HUES48 (cell line): ENCODE data around the gene SLC23A3.

Source experiments
- H3K27ac ChIP-seq: one replicate; pipeline ENCODE4 v1.7.0; 2013; ENCODE audit warnings: low read depth, low read length, inconsistent platforms
- H3K27me3 ChIP-seq: 2 replicates; pipeline ENCODE4 v1.6.1; 2013; ENCODE audit warnings: mild to moderate bottlenecking, low read length; ENCODE audit not compliant: control insufficient read depth, insufficient read depth
- H3K36me3 ChIP-seq: 2 replicates; pipeline ENCODE4 v1.6.1; 2013; ENCODE audit warnings: low read length; ENCODE audit not compliant: control insufficient read depth, insufficient read depth
- H3K4me1 ChIP-seq: 2 replicates; pipeline ENCODE4 v1.6.1; 2013; ENCODE audit warnings: mild to moderate bottlenecking, low read length; ENCODE audit not compliant: control insufficient read depth, insufficient read depth
- H3K4me3 ChIP-seq: 2 replicates; pipeline ENCODE4 v1.5.1; 2013; ENCODE audit warnings: mild to moderate bottlenecking, low read depth, low read length
- H3K9ac ChIP-seq: 2 replicates; pipeline ENCODE4 v1.6.1; 2013; ENCODE audit warnings: mild to moderate bottlenecking, low read depth, low read length, moderate library complexity
- H3K9me3 ChIP-seq: 2 replicates; pipeline ENCODE4 v1.6.1; 2013; ENCODE audit warnings: low read length; ENCODE audit not compliant: control insufficient read depth, insufficient read depth

The SLC23A3 gene, protein sequence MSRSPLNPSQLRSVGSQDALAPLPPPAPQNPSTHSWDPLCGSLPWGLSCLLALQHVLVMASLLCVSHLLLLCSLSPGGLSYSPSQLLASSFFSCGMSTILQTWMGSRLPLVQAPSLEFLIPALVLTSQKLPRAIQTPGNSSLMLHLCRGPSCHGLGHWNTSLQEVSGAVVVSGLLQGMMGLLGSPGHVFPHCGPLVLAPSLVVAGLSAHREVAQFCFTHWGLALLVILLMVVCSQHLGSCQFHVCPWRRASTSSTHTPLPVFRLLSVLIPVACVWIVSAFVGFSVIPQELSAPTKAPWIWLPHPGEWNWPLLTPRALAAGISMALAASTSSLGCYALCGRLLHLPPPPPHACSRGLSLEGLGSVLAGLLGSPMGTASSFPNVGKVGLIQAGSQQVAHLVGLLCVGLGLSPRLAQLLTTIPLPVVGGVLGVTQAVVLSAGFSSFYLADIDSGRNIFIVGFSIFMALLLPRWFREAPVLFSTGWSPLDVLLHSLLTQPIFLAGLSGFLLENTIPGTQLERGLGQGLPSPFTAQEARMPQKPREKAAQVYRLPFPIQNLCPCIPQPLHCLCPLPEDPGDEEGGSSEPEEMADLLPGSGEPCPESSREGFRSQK

DNA sequence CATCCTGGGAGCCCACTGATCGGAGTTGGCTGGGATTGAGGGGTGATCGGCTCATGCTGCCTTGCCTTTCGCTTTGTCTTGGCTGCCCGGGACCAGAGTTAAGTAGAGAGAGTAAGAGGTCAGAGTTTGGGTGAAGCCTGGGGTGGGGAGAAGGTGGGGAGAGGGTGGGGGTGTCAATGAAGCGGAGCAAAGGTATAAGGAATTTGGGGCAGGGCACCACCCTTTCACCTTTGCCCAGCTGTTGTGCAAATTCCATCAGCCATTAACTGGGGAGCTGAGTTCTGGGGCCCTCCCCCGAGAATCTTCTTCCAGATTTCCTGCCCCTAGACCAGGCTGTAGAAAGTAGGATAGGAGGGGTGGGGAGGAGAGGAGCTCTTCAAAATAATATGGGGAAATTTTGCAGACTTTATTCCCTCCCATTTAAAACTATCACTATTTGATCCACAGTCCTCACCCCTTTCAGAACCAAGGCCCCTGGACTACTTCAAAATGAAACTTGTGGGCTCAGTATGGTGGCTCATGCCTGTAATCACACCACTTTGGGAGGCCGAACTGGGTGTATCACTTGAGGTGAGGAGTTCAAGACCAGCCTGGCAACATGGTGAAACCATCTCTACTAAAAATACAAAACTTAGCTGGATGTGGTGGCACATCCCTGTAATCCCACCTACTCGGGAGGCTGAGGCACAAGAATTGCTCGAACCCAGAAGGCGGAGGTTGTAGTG lies at the start of gene SLC23A3:
Gene SLC23A3, minus strand, starts transcription at position 100 of the 725 bp plus-strand sequence. Its CDS starts 45 bp downstream, at position 55.
- no peak within 1 kb of the TSS for H3K9ac ChIP-seq
- no peak within 1 kb of the TSS for H3K4me3 ChIP-seq
- no peaks in the 10 kb centered on the region for H3K27me3 ChIP-seq
- no peak within 1 kb of the TSS for H3K27ac ChIP-seq
- H3K9me3 ChIP-seq: no peaks in the 10 kb centered on the region
- H3K4me1 ChIP-seq: no peaks in the 10 kb centered on the region; the same call in 1 of the 2 replicates
- peaks cover 22% of the 10 kb centered on the region for H3K36me3 ChIP-seq

DNA sequence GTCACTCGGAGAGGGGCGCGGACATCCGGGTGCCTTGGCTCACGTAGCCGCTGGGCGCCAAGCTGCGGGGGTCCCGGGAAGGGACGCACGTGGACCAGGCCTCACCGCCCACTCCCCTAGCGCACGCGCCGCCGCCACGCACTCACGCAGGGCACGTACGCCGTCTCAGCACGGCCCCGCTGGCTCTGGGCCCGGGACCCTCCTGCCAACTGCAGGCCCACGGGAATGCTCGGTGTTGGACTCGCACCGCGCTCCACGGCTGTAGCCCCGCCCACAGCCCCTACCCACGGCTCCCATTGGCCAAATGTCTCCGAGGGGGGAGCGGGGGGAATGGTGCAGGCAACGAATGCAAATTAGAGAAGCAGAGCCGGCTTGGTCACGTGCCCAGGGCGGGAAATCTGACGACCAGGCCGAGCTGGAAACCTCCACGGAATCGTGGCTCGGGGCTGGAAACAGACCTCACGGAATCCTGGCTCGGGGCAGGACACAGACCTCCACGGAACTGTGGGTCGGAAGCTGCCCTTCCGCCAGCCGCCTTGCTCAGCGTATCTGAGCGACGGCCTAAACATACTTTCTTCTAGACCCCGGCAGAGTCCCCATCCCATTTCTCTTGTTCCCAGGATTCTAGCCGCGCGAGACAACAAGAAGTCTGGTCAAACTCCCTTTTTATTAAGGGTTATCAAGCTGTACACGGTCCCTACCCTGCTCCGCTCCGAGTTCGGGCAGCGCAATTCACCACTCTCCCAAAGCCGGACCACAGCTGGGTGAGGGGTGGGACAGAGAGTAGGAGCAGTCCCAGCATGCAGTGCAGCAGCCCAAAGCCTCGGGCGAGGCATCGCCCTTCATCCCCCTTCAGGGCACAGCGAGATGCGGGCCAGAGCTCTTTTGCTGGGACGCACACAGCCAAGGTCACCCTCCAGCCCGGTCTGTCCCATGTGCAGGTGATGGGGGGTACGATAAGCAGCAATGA lies 49.2 kb upstream of the SLC23A3 start, which contains the start of gene ABCB6:
Gene ABCB6, minus strand, starts transcription at position 227 of the 970 bp plus-strand sequence. CDS start 285 bp downstream, outside the sequence.
- H3K27ac ChIP-seq: peak within 1 kb of the TSS; percentile 74
- peak within 1 kb of the TSS; percentile 74 for H3K4me3 ChIP-seq
- H3K4me1 ChIP-seq: peaks cover 4% of the 10 kb centered on the region; the same call in 1 of the 2 replicates
- no peaks in the 10 kb centered on the region for H3K27me3 ChIP-seq
- peak within 1 kb of the TSS; percentile 83 for H3K9ac ChIP-seq
- peaks cover 53% of the 10 kb centered on the region for H3K36me3 ChIP-seq
- no peaks in the 10 kb centered on the region for H3K9me3 ChIP-seq

DNA sequence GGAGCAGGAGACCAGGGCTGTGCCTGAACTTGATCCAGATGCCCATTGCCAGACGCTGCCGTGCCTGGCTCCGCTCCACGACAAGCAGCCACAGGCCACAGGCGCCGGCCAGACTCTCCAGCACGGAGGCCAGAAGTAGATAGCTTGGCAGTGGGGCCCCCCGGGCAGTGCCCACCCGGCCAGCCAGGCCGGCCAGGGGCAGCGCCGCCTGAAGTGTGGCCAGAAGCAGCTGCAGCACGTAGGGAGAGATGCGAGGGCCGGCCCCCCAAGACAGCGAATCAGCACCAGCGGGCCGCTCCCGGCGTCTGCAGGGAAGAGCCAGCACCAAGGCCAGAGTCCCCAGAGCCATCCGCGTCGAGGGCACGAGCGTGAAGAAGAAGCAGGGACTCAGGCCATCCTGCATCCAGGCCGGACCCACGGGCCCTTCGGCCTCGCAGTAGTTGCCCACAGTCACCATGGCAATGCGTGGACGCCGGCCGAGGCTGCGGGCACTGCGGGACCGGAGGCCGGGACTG lies 48.4 kb upstream of the SLC23A3 start:
- Histone ChIP-seq H3K27me3 (no peaks in the 10 kb centered on the region), H3K4me1 (peaks cover 4% of the 10 kb centered on the region; the same call in 1 of the 2 replicates), H3K9ac (peak overlapping the region; percentile 83), H3K9me3 (no peaks in the 10 kb centered on the region), H3K27ac (peak overlapping the region; percentile 74), H3K4me3 (peak overlapping the region; percentile 74), H3K36me3 (peaks cover 52% of the 10 kb centered on the region)

DNA sequence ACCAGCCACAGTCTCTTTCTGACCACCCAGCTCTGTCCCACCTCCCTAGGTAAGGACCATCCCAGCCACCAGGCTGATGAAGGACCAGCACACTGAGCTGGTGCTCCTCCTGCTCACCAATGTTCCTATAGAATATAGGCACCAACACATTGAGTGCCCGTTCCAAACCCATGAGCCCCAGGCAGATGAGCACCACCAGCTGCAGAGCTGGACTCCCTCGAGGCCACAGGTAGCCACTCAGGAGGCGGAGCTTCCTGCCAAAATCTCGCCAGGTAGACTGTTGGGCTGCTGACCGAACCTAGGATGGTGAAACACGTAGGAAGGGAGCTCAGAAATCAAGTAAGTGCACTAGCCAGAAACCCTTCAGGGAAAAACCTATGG lies 46.7 kb upstream of the SLC23A3 start:
- Histone ChIP-seq H3K4me3 (no peak overlapping the region), H3K4me1 (peaks cover 4% of the 10 kb centered on the region; the same call in 1 of the 2 replicates), H3K9me3 (no peaks in the 10 kb centered on the region), H3K9ac (no peak overlapping the region), H3K27me3 (no peaks in the 10 kb centered on the region), H3K36me3 (peaks cover 51% of the 10 kb centered on the region), H3K27ac (no peak overlapping the region)

DNA sequence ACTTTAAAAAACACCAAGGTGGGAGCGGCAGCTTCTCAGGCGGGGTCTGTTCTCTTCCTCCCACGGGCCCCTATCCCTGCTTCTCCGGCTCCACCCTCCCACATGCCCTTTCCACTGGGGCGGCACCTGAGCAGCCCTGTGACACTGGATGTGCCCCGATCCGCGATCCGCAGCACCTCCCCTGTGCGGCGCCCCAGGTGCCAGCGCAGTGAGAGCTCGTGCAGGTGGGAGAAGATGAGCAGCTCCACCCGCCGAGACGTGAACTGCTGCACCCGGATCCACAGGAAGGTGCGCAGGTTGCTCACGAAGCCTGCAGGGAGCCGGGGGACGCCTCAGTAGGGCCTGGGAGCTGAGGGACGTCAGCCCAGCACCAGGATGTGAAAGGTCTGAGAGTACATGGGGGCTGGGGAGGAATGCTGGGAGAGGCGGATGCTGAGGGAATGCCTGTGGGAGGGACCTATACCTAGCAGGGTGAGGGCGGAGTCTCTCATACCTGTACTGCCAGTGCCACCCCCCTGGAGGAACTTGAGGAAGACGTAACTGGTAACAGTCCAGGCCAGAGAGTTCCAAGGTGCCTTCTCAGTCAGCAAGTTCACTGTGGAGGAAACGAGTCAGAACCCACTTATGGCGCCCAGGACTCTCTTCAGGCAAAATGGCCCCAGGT lies 46.2 kb upstream of the SLC23A3 start:
- no peak overlapping the region for H3K9ac ChIP-seq
- no peak overlapping the region for H3K27ac ChIP-seq
- no peak overlapping the region for H3K4me3 ChIP-seq
- peaks cover 49% of the 10 kb centered on the region for H3K36me3 ChIP-seq
- no peaks in the 10 kb centered on the region for H3K27me3 ChIP-seq
- no peaks in the 10 kb centered on the region for H3K9me3 ChIP-seq
- H3K4me1 ChIP-seq: peaks cover 4% of the 10 kb centered on the region; the same call in 1 of the 2 replicates

DNA sequence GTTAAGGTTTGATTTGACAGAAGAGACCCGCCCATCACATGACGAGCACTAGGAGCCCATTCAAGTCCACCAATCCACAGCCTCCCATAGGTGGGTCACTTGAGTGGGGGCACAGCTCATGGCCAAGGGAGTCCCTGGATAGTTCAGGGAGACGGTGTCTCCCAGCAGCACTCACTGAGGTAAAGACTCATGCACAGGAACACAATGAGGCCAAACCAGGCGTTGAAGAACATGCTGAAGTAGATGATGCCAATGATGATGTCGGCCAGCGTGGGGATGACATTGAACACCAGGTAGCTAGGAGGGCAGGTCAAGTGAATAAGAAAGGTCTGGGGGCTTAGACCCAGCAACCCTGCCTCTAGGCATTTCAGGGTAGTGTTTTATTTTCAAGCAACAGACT lies 45.0 kb upstream of the SLC23A3 start:
- peaks cover 4% of the 10 kb centered on the region; the same call in 1 of the 2 replicates for H3K4me1 ChIP-seq
- H3K27me3 ChIP-seq: no peaks in the 10 kb centered on the region
- H3K36me3 ChIP-seq: peaks cover 52% of the 10 kb centered on the region
- H3K9me3 ChIP-seq: no peaks in the 10 kb centered on the region
- no peak overlapping the region for H3K27ac ChIP-seq
- H3K9ac ChIP-seq: no peak overlapping the region
- H3K4me3 ChIP-seq: no peak overlapping the region

DNA sequence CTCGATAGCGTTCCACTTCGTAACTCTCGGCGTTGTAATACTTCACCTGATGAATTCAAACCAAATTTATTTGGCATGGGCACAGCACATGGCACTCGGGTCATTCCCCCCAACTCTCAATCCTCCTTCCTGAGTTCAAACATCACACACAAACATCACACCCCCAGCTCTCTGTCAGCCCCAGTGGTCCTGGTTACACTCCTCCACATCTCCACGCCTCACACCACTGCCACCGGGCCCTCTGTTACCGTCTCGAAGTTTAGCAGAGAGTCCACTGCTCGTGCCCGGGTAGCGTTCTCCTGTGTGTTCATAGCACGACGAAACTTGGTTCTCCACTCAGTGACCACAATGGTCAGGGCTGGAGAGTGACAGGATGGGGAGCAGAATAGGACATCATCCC lies 44.3 kb upstream of the SLC23A3 start:
- H3K4me1 ChIP-seq: peaks cover 2% of the 10 kb centered on the region; the same call in 1 of the 2 replicates
- no peak overlapping the region for H3K4me3 ChIP-seq
- peaks cover 58% of the 10 kb centered on the region for H3K36me3 ChIP-seq
- no peaks in the 10 kb centered on the region for H3K9me3 ChIP-seq
- H3K9ac ChIP-seq: no peak overlapping the region
- no peaks in the 10 kb centered on the region for H3K27me3 ChIP-seq
- no peak overlapping the region for H3K27ac ChIP-seq

DNA sequence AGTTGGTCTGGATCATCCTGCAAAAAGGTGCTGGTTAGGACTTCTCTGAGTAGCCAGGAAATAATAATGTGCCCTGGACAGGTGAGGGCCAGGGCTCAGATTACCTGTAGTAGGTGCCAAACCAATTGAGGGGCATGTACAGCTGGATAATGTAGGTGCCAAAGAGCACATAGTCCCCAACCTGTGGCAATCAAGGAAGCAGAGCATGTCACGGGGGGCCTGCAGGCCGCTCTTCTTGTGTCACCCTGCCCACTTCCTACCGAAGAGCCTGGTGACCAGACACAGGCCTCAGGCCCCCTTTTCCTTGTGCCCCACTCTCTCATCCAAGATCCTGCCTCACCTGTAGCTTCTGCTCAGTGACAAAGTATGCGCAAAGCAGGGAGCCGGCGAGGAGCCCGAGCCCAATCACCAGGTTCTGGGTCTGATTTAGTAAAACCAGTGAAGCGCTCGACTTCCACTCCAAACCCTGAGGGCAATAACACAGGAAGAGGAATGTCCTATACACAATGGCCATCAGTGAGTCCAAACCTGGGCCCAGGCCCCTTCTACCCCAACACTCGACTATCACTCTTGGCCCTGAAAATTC lies 43.8 kb upstream of the SLC23A3 start:
- Histone ChIP-seq H3K4me3 (no peak overlapping the region), H3K27me3 (no peaks in the 10 kb centered on the region), H3K9ac (no peak overlapping the region), H3K27ac (no peak overlapping the region), H3K36me3 (peaks cover 64% of the 10 kb centered on the region), H3K4me1 (no peaks in the 10 kb centered on the region), H3K9me3 (no peaks in the 10 kb centered on the region)

DNA sequence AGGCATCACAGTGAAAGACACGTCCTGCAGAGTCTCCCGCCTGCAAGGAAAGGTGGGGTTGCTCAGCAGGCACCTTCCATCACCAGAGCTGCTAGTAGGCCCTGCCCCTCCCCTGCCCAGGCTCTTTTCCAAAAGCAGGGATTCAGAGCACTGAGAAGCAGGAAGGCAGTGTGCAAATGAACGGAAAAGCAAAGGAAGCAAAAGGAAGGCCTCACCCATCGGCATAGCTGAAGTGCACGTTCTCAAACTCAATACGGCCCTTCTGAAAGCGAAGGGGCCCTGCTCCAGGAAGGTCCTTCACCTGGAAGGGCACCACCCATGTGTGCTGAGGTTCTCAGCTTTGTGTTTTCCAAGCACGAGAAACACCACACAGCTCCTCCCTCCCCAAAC lies 43.2 kb upstream of the SLC23A3 start:
- no peak overlapping the region for H3K9ac ChIP-seq
- no peak overlapping the region for H3K27ac ChIP-seq
- no peaks in the 10 kb centered on the region for H3K27me3 ChIP-seq
- peaks cover 70% of the 10 kb centered on the region for H3K36me3 ChIP-seq
- H3K4me3 ChIP-seq: no peak overlapping the region
- H3K9me3 ChIP-seq: no peaks in the 10 kb centered on the region
- H3K4me1 ChIP-seq: no peaks in the 10 kb centered on the region
